Measurements from ENCODE around the gene CYBA.

Gene CYBA

DNA sequence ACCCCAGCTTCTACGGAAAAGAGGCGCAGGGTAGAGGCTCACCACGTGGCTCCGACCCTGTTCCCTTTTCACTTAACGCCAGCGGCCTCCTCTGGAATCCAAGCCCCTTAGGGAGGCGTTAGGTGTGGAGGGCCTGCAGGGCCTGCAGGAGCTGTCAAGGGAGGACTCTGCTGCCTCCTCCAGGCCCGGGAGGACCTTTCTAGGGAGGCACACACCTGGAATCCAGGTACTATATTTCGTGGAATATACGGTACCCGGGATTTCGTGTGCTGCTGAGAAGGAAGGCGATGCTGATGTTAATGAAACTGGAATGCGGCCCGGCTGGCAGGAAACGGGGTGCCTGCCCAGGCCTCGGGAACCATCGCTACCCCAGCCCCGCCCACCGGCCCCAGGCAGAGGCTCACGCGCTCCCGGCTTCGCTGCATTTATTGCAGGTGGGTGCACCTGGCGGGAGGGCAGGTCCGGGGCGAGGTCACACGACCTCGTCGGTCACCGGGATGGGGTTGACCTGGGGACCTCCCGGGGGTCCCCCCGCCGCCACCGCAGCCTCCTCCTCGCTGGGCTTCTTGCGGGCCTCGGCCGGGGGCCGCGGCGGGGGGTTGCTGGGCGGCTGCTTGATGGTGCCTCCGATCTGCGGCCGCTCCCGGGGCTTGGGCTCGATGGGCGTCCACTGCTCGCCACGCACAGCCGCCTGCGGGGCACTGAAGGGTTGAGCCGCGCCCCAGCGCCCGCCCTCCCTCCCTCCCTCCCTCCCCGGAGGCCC, 7.8 kb downstream of the CYBA start:
- no peak for DNase-seq

DNA sequence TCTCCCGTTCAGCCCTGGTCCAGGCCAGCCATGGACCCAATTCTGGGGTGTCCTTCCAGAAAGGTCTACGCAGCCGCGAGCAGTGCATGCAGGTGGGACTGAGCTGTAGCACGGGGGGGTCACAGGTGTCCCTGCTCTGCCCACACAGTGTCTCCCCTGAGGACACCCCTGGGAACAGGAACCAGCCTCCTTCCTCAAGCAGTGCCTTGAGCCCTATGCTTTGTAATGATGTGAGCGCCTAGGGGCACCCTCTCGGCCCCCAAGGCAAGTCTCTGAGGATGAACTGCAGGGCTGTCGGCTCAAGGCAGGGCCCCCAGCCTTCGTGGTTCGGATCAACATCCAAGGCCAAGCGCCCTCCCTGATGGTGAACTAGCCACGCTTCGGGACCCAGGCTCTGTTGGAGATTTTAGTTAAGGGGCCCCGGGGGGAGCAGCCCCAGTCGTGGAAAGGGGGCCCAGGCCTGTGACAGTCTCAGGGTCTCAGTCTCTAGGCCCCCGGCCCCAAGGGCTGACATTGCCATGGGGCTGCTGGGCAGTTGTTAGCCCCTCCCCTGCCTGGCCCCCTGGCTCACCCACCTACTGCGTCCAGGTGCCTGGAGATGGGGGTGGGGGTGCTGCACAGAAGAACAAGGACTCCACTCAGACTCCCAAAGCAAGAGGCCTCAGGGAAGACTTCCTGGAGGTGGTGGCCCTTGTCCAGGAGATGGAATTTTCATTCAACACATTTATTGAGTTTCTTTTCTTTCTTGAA, 10.2 kb downstream of the CYBA start:
- no peak for DNase-seq

DNA sequence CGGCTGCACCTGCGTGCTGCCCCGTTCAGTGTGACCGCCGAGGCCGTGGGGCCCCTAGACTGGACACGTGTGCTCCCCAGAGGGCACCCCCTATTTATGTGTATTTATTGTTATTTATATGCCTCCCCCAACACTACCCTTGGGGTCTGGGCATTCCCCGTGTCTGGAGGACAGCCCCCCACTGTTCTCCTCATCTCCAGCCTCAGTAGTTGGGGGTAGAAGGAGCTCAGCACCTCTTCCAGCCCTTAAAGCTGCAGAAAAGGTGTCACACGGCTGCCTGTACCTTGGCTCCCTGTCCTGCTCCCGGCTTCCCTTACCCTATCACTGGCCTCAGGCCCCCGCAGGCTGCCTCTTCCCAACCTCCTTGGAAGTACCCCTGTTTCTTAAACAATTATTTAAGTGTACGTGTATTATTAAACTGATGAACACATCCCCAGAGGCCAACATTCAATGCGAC, 10.8 kb downstream of the CYBA start:
- DNase-seq, result no peak

DNA sequence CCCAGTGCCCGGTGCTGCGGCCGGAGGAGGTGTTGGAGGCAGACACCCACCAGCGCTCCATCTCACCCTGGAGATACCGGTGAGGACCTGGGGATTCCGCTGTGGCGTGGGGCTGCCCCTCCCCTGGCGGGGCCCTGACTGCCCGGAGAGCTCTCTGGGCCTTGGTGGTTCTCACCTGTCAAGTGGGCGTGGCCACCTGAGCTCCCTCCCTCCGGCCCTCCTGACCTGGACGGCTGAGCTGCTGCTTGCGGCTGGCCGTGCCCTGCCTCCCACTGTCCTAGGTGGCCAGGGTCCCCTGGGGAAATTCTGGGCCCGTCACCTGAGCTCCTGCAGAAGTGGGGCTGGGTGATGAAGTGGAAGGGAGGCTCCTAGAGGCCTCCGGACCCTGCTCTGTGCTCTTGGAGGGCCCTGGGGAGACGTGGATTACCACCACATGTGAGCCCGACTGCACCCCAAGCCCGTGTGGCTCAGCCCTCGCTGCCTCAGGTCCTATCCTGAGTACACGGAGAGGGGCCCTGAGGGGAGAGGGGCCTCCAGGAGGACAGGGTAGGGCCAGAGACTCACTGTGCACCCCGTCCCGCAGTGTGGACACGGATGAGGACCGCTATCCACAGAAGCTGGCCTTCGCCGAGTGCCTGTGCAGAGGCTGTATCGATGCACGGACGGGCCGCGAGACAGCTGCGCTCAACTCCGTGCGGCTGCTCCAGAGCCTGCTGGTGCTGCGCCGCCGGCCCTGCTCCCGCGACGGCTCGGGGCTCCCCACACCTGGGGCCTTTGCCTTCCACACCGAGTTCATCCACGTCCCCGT, 11.4 kb downstream of the CYBA start:
- DNase-seq, result peak; percentile 16

DNA sequence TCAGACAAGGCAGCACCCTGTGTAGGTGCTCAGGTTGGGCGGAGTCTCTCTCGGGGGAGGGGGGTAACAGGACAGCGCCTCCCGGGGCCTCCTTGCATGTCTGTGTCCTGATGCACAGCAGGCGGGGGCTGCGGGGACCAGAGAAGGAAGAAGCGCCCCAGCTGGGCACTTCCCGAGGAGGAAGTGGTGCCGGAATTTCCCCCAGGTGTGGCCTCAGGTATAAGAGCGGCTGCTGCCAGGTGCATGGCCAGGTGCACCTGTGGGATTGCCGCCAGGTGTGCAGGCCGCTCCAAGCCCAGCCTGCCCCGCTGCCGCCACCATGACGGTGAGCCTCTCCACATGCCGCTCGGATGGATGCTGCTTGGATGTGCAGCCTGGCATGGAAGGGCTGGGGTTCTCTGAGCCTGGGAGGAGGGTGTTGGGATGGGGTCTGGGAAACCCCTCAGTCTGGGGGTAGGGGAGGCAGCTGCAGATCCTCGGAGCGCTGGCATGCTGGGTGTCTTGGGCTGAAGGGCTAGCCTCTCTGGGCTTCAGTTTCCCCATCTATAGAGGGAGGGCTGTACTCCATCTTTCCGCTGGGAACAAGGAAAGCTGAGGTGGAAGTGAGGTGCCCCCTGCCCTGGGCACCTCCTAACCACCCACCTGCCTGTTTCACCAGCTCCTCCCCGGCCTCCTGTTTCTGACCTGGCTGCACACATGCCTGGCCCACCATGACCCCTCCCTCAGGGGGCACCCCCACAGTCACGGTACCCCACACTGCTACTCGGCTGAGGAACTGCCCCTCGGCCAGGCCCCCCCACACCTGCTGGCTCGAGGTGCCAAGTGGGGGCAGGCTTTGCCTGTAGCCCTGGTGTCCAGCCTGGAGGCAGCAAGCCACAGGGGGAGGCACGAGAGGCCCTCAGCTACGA, 12.3 kb downstream of the CYBA start, which contains the start of gene IL17C:
Gene IL17C (plus strand): TSS at position 250 of the 908 bp plus-strand sequence. CDS start 70 bp downstream, at position 320.
- DNase-seq, result peak; percentile 71

DNA sequence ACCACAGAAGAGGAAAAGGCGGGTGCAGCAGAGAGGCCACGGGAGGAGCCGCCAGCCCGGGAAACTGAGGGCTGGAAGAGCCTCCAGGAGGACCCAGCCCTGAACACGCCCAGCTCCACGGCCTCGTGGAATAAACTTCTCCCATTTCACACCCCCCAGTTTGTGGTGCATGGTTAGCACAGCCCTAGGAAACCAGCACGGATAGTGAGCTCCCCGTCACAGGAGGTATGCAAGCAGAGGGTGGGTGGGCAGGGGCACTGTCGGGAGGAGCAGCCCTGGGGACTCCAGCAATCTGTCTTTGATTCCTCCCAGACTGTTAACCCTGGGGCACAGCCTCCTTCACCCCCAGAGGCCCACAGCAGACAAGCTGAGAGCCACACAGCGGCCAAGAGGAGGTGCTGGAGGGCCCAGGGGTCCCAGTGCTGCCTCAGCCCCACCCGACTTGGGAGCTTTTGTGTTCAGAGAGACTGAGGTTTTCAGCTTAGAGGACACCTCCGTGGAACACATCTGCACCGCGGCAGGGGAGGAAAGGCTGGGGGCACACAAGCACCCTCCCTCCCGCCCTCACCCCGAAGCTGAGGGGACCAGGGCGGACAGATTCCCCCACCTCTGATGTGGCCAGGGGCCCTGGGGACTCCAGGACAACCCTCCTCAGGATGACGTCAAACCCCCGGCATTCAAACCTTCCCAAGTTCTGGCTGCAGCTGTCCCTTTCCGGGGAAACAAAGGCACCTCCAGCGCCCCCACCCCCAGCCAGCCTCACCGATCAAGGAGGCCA, 14.2 kb downstream of the CYBA start:
- DNase-seq, result no peak

DNA sequence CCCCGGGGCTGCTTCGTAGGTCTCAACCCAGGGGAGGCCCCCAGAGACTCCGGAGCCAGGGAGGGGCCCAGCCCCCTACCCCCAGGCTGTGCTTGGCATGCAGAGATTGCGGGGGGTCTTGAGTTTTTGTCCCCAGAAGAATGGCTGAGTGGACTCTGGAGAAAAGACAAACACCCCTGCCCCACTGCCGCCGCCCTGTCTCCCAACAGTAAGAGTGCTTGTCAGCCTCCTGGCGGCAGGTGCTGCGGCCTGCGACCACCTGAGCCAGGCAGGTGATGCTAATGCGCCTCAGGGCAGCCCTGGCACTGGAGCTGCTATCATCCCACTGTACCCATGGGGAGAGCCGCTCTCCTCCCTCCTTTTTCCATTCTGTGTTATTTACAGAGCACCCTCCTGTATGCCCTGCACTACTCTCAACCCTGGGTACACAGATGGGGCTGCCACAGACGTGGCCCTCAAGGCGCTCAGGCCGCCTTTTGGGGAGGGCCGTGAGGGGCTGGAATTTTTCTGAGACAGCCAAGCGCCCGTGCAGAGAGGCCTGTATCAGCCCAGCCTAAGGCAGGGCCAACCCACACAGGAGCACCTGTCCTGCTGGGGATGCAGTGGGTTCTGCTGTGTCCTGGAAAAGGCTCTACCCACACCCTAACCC, 15.1 kb downstream of the CYBA start:
- no peak for DNase-seq

DNA sequence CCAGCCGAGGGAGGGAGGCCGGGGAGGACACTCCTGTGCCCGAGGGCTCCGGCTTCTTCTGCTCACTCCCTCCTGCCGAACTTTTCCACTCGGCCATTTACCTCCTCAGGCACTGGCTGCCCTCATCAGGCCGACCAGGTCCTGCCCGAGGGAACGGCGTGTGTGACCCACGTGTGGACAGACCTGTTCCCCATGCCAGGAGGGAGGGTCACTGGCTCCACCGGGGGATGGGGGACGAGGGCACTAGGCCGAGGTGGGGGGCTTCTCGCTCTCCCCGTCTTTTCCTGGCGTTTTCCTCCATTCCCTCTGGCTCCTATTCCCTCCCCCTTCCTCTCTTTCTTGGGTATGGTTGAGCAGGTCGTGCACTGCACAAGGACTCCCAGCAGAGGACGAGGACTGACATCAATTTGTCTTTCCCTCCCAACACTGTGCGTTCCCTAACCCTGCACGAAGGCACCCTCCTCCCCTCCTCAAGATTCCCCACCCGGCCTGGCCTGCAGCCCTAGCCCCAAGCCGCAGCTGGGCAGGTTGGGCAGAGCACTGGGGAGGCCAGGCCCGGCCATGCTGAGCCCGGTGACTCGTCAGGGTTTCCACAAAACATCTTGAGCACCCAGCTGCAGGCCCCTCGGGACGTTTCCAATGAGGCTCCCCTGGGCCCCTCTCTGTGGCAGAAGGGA, 15.7 kb downstream of the CYBA start:
- no peak for DNase-seq

DNA sequence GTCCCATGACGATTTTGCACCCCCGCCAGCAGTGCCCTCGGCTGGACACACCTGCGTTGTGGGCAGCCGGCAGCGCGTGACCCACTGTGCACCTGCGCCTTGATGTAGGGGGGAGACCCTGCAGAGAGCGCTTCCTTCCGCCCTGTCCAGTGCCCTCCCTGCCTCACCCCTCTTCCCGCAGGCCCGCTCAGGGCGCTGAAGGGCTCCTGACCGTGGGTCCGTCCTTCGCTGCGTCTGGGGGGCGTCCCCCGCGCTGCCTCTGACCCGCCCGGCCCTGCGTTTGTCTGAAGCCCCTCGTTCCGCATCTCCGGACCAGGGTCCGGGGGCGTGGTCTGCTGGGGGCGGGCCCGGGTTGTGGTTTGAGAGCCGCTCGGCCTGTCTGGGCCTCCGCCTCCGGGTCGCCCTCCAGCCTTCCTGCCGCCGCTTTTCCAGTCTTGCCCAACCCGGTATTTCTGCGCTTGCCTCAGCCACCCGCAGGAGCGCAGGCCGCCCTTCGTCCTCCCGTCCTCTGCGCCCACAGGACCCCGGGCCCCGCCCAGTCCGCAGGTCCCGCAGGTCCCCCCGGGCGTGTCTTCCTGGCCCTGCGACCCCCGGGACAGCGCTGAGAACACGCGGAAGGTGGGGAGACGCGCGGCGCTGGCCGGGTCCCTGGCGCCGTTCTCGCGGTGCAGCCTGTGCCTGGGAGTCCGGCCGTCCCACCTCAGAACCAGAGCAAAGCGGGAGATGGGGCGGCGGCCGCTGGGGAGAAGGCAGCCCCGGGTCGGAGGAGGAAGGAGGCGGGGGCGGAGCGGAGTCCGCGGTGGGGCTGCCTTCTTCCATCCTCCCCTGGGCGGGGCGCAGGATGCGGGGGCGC, 16.5 kb downstream of the CYBA start:
- no peak for DNase-seq

DNA sequence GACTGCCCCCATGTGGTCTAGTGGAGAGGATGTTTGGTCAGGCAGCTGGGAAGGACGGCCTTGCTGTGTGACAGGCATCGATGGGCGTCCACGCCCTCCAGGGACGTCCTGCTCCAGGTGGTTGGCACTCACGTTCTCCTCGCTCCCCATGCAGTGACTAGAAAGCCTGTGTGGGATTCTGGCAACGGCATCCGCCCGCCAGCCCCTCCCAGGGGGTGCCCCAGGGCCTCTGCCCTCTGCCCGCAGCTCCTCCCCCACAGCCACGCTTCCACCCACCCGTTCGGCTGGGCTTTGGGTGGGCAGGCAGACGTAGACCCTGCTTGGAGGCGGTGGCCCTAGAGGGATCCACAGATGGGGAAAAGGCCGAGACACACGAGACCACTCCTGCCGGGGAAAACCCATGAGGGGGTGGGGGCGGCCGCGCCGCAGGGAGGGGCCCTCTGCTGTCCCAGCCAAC, 17.1 kb downstream of the CYBA start:
- no peak for DNase-seq

DNA sequence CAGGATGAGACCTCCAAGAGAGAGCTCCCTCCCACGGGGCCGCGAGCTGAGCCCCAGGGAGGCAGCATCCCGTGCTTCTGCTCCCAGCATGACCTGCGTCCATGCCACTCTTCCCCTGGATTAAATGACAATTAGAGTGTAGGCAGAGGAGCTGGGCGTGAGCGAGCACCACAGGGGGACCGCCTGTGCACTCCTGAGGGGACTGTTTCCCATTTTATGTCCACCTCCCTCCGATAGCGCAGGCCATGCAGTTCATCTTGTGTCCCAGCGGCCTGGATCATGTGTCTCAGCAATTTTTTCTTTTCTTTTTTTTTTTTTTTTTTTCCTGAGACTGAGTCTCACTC, 18.3 kb downstream of the CYBA start:
- DNase-seq, result no peak

DNA sequence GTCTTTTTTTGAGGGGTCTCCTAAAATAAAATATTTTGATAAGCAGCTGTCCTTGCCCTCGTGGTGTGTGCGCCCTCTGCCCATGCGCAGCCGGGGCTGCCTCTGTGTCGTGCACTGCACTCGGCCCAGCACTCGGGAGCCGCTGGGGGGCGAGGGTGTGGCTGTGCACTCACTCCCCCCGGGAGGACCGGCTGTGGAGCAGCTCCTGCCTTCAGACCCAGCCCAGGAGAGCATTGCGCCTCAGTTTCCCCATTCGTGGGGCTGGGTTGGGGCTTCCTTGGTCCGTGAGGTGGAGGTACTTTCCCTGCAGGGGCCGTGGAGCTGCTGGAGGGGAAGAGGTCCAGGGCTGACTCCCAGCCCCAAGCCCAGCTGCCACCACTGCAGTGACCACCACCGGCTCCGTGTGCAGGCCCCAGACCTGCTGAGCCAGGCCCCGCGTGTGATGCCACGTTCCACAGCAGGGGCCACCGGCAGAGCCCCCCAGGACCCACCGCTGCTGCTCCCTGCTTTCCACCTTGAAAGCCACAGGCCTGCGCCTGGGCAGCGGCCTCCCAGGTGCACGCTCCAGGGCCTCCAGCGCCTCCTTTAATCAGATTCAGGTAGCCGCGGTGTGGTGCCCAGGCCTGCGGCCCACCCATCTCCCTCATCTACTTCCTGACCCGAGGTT, 18.8 kb downstream of the CYBA start:
- DNase-seq, result no peak

DNA sequence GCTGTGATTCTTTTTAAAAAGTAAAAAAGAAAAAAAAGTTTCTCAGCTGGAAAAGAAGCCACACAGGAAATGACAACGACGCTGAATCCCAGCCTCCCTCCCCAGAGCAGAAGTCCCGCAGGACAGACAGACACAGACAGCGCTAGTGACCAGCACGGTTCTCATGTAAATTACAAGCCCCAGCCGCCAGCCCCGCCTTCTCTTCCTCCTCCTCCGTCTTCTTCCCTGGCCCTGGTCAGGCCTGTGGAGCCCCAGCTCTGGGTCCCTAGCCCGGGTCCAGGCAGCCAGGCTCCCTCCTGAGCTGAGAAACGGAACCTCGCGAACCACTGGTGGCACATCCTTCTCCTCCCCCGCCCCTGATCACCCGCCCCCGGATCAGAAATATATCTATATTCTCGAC, 19.5 kb downstream of the CYBA start:
- DNase-seq, result no peak

DNA sequence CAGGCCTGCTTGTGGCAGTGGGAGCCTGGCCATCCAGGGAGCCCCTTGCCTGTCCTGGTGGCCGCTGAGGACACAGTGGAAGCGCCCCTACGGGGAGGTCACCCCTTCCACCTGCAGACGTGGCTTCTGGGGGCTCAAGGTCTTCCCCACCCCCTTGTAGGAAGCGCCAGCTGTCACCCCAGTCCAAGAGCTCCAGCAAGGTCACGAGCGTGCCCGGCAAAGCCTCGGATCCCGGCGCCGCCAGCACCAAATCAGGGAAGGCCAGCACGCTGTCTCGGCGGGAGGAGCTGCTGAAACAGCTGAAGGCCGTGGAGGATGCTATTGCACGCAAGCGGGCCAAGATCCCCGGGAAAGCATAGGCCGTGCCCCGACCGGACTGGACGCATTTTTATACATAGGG, 19.9 kb downstream of the CYBA start:
- DNase-seq, result no peak

DNA sequence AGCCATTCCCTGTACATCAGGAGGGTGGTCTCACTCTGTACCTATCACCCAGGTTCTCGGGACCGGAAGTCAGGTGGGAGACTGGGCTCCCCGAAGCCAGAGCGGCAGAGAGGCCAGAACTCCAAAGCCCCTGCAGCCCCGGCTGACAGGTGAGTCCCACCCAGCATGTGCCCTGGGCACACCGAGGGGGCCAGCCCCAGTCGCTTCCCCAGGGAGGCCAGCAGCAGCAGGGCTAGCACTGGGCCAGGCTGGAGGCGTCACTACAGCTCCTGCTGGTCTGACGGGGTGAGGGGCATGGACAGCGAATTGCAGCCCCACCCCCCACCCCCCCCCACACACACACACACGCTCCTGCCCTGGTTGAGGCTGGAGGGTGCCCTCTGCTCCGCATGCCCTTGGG, 20.4 kb downstream of the CYBA start:
- no peak for DNase-seq

DNA sequence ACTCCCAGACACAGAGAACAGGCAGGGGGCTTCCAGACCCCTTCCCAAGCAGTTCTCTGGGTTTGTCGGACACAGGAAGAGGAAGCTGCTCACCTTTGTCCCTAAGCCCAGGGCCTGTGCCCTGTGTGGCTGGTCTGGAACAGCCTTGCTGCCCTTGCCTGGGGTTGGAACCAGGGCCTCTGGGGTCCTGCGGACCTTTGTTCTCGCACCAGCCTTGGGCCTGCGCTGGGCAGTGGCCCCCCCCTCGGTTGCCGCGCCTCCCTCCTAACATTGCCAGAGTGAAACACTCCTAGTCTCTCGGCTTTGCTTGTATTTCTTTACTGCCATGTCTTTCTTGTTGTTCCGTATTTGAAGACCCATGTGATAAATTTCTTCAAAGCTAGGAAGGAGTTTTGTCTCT, 21.0 kb downstream of the CYBA start:
- DNase-seq, result no peak

DNA sequence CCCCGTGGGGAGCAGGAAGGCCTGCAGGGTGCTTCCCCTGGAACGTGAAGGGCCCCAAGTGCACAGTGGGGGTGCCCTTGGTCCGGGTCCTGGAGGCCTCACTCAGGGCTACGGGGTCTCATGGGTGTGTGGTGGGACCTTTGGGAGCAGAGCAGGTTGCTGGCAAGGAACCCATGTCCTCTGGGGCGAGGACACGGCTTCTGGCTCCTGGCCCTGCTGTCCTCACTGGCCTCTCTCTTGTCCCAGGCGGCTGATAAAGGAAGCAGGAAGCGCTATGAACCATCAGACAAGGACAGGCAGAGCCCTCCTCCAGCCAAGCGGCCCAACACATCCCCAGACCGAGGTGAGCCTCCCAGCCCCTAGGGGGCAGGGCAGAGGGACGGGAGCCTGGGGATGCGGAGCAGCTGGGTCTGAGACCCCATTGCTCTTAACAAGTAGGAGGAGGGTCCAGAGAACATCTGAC, 22.3 kb downstream of the CYBA start:
- DNase-seq, result no peak

DNA sequence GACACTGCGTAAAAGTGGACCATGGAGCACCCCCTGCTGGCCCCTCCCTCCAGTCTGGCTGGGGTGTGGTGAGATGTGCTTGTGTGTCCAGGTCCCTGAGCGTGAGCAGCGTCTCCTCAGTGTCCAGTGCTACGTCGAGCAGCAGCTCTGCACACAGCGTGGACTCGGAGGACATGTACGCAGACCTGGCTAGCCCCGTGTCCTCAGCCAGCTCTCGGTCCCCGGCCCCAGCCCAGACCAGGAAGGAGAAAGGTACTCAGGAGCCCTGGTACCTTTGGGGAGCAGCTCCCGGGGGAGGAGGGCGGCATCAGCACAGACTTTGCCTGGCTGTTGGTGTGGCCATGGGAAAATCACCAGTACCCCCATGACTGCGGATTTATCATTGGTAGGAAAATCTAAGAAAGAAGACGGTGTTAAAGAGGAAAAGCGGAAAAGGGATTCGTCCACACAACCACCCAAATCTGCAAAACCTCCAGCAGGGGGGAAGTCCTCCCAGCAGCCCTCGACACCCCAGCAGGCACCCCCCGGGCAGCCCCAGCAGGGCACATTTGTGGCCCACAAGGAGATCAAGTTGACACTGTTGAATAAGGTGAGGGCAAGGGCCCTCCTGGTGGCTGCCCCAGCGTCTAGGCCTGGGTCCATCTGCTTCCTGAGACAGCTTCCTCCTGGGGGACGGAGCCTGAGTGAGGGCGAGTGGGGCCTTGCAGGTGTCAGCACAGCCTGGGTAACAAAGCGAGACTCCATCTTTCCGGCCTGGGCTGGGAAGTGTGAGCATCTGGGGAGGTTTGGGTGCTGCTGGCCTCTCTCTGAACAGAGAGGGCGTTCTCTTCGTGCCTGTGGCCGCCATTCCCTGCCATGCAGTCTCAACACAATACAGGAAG, 23.1 kb downstream of the CYBA start:
- DNase-seq, result no peak
